Activated CD4-positive, alpha-beta T cell treated with anti-CD3 and anti-CD28 coated beads, Interleukin-2, Interleukin-4, amounts not matched to agents 100 ng/mL and 50 ng/mL, durations not matched to agents 16 hours and 8 hours (primary cell): ENCODE results near the gene WIZ.
"Not testable (repeated sequence)": the region's sequence is repeated elsewhere in the genome, so short reads cannot be mapped to it uniquely, and the experiment has no call there.

ENCODE experiments used
- DNase-seq: peaks from one replicate; pipeline ENCODE4 v3.0.0-alpha.2; 2020; ENCODE audit warnings: low spot score

Gene WIZ, protein sequence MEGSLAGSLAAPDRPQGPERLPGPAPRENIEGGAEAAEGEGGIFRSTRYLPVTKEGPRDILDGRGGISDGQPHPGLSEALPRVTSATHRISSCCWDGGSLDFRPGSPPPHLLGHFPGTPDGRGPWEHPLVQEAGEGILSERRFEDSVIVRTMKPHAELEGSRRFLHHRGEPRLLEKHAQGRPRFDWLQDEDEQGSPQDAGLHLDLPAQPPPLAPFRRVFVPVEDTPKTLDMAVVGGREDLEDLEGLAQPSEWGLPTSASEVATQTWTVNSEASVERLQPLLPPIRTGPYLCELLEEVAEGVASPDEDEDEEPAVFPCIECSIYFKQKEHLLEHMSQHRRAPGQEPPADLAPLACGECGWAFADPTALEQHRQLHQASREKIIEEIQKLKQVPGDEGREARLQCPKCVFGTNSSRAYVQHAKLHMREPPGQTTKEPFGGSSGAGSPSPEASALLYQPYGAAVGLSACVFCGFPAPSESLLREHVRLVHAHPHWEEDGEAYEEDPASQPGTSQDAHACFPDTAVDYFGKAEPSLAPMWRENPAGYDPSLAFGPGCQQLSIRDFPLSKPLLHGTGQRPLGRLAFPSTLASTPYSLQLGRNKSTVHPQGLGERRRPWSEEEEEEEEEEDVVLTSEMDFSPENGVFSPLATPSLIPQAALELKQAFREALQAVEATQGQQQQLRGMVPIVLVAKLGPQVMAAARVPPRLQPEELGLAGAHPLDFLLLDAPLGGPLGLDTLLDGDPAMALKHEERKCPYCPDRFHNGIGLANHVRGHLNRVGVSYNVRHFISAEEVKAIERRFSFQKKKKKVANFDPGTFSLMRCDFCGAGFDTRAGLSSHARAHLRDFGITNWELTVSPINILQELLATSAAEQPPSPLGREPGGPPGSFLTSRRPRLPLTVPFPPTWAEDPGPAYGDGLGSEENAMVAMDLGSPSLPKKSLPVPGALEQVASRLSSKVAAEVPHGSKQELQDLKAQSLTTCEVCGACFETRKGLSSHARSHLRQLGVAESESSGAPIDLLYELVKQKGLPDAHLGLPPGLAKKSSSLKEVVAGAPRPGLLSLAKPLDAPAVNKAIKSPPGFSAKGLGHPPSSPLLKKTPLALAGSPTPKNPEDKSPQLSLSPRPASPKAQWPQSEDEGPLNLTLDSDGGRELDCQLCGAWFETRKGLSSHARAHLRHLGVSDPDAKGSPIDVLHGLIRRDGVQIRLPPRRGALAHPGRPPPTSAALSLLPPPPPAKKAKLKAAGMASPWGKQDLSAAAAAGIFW (N-terminal part only)

DNA sequence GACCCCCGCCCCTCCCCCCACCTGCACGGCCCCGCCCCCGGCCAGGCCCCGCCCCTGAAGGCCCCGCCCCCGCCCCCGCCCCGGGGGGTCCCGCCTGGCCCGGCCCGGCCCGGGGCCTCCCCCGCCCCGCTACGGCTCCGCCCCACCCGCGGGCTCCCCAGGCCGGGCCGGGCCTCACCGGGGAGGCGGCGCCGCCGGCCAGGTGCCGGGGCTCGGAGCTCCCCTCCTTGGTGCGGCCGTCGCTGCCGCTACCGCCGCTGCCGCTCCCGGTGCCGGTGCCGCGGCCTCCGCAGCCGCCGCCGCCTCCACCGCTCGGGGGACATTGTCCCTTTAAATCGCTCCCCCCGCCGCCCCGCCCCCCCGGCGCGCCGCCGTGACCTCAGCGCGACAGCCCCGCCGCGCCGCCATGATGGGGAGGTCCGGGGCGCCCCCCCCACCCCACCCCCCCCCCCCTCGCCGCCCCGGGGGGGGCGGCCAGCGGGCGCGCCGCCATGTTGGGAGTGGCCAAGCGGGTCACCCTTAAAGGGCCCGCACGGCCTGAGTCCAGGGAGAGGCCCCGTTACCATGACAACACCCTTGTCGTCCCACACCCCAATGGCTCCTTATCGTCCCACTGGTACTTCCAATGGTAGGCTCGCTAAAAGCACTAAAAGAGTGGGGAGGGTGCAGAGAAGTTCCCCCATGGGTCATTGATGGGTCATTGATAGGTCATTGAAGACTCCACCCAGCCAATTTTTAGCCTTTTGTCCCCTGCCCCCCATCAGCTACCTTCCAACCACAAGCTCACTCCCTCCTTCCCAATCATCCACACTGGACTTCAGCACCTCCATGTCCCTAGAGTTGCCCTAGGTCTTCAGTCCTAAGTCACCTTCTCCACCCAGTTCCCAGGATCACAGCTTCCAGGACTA lies at the start of gene WIZ:
TSS of gene WIZ (minus strand) at position 337 of the 908 bp plus-strand sequence. CDS start 1,649 bp downstream, outside the sequence.
- peak; percentile 74 for DNase-seq

DNA sequence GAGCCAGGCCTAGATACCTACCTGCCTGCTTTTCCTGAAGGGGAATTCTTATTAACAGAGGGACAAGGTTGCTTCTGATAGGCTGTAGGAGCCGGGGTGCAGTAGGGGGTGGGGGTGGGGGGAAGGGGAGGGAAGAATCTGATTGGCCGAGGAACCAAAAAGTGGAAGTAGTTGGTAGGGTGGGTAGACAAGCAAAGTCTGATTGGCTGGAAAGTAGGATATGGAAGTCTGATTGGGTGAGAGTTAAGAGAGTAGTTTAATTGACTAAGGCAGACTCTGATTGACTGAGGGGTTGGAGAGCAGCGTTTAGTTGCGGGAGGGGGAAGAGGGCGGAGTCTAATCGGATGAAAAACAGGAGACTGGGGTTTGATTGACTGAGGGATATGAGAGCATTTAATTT lies 49.2 kb upstream of the WIZ start:
- no peak for DNase-seq

DNA sequence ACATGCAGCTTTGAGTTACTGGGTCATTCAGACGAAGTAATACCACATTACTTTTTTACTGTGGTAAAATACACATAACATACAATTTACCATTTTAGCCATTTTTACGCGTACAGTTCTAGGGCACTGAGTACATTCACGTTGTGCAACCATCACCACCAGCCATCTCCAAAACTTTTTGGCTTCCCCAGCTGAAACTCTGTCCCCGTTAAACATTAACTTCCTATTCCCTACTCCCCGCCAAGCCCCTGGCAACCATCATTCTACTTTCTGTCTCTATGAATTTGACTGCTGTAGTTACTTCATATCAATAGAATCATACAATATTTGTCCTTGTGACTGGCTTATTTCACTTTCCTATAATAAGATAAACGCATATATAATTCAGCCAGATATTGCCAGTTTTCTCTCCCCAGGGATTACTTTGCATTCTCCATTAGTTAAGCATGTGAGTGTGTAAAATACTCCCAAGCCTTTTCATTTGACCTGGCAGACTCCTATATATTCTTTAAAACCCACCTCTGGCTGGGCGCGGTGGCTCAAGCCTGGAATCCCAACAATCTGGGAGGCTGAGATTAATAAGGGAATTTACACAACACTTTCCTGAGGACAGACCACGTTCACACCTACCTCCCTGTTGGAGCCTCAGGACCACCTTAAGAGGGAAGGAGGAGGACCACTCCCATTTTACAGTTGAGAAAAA lies 48.6 kb upstream of the WIZ start:
- DNase-seq = no peak

DNA sequence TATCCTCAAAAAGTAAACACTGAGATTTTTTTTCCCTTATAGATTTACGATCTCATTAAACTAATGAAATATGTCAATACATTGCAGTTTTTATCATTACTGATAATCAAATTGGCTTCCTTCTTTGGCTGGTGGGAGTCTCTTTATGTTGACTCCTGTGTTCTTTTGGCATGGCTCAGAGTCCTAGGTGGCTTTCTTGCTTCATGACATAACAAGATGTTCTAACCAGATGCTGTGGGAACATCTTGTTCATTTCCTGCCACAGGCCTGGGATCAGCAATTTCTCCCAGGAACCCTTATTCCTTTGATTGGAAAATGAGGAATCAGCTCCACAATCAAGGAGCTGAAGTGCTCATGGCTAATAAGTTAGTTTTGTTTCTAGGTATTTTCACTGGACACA lies 45.4 kb upstream of the WIZ start:
- DNase-seq = no peak

DNA sequence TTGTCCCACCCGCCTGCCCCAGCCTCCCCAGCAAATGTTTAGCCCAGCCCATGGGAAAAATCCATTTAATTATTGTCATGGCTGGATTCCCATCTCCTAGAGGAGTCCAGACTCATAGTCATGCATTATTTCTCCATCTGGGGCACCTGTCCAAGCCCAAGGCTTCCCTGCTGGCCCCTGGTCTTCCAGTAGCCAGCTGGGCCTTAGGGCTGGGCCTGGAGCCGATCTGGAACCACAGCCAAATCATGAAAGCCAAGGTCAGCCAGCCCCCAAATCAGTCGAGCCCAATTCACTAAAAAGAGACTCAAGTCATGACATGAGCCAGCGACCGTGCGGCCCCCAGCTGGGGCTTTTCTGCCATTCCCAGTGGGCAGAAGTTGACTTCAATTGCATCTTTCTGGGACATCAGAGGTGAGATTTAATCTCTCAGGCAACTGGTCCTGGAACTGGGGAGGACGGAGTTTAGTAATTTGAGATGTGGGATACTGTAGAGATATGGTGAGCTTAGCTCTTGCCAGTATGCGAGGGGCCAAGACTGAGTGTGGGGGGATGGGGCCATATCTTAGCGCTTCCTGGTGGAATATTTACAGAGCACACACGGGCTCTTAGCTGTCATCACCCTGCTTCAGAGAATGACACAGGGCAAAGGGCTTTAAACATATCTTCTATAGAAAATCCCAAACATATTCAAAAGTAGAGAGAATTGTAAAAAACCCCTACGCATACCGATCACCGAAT lies 38.9 kb upstream of the WIZ start:
- DNase-seq = no peak

DNA sequence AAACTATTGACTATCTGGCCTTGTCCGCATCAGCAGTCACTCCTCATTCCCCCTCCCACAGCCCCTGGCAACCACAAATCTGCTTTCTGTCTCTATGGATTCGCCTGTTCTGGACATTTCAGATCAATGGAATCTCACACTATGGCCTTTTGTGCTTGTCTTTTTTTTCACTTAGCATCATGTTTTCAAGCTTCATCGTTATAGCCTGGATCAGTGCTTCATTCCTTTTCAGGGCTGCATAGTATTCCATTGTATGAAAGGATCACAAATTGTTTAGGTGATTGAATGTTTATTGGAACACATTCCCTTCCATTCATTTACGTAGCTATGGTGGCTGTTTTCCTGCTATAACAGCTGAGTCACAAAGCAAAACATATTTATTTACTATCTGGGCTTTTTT lies 37.3 kb upstream of the WIZ start:
- DNase-seq = no peak

DNA sequence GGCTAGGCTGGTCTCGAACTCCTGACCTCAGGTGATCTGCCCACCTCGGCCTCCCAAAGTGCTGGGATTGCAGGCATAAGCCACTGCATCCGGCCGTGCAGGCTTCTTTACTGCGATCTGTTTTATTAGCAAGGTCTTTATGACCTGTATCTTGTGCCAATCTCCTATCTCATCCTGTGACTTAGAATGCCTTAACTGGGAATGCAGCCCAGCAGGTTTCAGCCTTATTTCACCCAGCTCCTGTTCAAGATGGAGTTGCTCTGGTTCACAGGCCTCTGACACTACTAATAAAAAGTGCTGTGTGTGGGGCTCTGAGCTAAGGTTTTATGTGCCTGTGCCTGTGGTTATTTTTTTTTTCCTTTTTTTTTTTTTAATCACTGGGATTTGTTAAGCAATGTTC lies 36.0 kb upstream of the WIZ start:
- DNase-seq = not testable (repeated sequence)

DNA sequence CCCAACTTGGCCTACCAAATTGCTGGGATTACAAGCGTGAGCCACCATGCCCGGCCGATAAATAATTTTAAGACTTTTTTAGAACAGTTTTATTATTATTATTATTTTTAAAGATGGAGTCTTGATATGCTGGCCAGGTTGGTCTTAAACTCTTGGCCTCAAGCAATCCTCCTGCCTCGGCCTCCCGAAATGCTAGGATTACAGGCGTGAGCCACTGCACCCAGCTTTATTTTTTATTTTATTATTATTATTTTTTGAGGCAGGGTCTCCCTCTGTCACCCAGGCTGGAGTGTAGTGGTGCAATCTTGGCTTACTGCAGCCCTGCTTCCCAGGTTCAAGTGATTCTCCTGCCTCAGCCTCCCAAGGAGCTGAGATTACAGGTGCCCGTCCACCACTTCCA lies 31.2 kb upstream of the WIZ start:
- DNase-seq = not testable (repeated sequence)

DNA sequence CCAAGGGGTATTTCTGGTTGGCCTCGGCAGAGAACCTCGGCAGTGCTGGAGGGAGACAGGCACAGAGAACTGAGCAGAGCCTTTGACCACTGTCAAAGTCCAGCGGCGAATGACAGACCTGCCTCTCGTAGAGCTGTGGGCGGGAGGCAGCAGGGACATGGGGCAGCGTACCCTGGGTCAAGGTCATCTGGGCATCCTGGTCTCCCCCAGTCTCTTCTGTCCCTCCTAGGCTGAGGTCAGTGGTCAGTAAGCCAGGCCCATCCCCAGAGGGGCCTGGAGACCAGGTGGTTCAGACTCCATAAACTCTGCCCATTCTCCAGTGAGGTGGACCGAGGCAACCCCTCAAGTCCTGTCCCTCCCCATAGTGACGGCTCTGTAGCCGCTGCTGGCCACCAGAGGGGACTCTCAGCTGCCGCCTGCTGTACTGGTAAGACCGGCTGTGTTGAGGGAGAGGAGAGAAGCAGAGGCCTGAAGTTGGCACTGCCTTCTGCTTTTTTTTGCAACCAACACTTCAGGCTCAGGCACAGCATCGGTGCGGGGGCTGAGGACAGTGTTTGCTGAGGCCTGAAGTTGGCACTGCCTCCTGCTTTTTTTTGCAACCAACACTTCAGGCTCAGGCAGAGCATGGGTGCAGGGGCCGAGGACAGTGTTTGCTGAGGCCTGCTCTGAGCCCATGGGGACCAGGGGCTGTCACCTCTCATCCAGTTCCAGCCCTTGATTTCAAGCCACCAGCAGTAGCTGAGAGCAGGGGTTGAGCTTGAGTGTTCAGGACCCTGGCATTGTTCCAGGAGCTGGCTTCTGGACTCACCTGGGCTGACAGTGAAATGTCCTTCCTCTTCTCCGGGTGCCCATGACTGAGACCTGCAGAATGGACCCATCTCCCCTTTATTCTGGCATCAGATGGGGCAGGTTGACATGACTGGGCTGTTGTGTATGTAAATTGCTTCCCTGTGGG lies 29.9 kb upstream of the WIZ start, which contains the start of gene PGLYRP2:
TSS of gene PGLYRP2 (minus strand) at position 111 of the 955 bp plus-strand sequence. CDS start 130 bp downstream, outside the sequence.
- no peak for DNase-seq

DNA sequence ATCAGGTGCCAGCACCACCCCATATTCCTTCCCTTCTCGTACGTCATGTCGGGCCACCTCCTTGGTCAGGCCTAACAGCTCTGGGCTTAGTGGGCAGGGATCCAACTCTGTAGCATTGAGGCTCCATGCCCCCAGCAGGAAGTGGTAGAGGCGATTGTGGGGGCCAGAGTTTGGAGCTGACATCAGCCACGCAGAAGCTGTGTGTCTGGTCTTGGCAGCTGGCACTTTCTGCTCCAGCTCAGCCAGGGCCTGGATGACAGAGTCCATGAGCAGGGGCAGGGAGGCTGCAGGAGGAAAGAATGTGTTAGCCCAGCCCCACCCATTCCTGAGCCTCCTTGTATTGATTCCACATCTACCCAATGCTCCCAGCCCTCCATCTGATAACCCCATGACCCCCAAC lies 26.6 kb upstream of the WIZ start:
- DNase-seq = no peak

DNA sequence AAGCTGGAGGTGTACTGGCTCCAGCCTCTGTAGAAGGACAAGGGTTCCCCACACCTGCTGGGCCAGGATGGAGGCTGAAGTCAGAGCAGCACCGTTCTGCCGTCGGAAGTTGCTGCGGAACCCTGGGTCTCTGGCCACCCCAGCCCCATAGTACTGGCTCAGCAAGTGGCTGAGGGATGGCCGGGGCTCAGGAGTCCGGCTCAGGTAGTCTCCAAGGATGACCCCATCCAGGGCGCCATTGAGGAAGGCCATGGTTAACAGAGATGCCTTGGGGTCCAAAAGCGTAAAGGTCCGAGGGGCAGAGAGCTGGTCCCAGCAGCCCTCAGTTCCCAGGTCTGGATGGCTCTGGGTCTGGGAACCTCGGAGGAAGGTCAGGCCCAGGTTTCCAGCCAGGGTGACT lies 25.9 kb upstream of the WIZ start:
- no peak for DNase-seq

DNA sequence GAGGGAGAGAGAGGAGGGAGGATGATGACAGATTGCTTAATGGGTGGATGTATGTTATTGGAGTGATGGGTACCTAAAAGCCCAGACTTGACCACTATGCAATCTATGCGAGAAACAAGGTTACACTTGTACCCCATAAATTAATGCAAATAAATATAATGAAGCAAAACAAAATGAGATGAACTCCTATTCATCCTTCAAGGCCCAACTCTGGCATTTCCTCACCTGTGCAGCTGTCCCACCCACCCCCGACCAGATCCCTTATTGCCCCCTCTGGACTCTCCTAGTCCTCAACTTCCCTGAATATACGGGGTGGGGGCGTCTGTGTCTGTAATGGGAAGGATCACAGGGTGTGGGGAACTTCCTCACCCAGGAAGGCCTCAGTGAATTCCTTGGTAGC lies 25.4 kb upstream of the WIZ start:
- no peak for DNase-seq

DNA sequence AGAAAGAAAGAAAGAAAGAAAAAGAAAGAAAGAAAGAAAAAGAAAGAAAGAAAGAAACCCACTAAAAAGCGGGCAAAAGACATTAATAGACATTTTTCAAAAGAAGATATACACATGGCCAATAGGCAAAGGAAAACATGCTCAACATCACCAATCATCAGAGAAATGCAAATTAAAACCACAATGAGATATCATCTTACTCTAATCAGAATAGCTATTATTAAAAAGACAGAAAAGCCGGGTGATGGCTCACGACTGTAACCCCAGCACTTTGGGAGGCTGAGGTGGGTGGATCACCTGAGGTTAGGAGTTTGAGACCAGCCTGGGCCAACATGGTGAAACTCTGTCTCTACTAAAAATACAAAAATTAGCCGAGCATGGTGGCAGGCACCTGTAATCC lies 24.1 kb upstream of the WIZ start:
- DNase-seq = not testable (repeated sequence)

DNA sequence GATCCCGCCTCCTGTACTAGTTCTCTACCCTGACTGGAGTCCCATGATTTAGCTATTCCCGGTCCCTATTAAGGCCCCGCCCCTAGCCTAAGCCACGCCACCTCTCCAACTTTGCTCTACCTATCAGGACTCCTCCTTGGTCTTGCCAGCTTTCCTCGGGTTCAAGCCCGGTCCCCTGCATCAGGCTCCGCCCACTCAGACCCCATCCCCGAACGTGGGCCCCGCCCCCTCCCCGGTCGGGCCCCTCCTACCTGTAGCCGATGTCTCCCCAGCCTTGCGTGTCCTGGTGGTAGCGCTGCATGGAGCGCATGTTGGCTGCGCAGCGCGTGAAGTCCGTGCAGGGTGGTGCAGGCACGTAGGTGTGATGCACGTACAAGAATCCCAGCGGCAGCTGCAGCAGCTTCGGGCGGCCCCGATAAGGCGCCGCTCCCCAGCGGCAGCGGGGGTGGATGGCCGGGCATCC lies 21.9 kb upstream of the WIZ start:
- no peak for DNase-seq

DNA sequence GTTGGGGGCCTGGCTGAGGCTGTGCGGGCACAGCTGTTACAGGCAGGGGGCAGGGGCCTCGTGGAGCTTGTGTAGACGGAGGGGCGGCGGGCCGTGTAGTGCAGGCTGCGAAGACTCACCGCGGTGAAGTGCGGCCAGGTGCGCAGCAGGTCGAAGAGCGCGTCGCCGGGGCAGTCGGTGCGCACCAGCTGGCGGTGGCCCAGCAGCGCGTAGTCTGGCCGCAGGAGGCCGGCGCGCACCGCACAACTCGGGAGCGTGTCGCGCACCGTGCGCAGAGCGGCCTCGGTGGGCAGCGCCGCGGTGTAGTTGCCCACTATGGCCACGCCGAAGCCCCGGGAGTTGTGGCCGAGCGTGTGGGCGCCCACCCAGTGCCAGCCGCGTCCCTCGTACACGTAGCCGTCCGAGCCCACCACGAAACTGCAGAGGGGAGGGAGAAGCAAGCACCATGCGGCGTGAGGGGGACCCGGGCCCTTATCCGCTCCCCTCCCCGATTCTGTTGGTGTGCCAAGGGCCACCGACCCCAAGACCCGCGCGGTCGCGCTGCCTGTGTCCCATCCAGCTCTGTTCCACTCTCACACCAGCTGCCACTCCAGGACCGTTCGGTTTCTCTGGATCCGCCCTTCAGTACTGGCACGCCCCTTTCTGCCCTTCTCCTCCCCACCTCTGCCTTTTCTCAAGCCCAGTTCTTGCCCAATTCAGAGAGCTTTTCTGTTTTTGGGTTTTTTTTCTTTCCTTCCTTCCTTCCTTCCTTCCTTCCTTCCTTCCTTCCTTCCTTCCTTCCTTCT lies 19.9 kb upstream of the WIZ start:
- DNase-seq = no peak

DNA sequence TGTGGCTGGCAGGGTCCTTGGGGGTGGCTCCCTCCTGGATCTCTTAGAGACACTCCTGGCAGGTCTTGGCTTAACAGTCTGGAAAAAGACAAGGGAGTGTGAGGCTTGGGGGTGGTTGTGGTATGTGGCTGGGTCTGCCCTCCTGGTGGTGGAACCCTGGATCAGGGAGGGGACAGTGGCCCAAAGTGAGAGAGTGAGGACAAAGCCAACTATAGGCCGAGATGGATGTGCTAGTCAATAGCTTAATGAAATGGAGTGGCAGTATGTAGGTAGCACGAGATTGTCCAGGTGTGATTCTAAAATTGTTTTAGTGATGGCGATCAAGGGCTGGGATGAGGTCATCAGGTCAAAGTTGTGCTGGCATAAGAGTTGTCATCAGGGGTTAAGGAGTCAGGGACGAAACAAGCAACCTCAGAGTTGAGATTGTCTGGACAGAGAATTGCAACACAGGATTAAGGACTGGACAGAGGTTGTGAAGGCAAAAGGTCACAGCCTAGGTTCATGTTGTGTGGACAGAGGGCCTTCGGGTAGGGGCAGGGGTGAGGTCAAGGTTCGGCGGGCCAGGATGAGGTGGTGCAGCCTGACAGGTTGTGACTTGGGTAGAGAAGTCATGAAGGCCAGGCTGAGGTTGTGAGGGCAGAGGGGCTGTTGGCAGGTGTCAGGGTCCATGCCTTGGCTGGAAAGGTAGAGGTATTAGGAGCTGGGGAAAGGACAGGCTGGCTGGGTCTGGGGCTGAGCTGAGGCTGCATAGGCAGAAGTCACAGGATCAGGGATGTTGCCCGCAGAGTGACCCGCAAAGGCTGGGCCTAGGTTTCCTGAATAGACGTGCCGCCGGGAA lies 19.1 kb upstream of the WIZ start:
- no peak for DNase-seq

DNA sequence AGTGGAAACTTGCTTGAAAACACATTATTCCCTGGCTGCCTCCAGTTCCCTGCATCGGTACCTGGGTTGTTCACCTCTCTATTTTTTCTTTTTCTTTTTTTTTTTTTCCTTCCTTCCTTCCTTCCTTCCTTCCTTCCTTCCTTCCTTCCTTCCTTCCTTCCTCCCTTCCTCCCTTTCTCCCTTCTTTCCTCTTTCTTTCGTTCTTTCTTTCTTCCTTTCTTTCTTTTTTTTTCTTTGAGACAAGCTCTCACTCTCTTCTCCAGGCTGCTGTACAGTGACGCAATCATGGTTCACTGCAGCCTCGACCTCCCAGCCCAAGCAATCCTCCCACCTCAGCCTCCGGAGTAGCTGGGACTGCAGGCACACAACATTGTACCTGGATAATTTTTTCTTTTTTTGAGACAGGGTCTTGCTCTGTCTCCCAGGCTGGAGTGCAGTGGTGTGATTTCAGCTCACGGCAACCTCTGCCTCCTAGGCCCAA lies 18.0 kb upstream of the WIZ start:
- DNase-seq = no peak
